ENCODE data around the gene CHST14.

The CHST14 gene

DNA sequence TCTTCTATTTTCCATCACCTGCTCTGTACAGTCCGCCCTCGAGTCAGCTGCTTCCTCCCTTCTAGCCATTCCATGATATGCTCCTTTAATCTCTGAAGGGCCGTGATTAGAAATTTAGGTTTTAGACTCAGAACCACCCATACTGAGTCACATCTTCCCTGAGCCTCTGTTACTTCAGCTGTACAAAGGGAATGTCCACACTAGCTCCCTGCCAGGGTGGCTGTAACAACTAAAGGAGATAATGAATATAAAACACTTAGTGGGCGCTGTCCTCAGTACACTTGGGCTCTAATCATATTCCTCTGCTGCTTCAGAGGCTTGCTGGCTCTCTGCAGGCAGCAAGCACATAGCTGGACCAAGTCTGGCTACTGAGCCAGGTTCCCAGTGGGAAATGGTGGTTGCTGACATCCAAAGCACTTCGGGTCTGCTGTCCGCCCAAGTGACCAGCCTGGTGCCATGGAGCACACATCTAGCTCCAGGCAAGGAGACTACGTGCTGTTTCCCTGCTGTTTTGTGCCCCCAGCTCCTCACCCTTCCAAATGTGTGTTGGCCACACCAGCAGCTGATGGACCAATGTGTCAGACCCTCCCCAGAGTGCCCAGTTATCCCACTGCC is 901 bp upstream of the CHST14 start:
- H3K4me3 ChIP-seq (ENCODE audit: low read depth, low read length) = no peak overlapping the region
- TF ChIP-seq, protein P1, sequence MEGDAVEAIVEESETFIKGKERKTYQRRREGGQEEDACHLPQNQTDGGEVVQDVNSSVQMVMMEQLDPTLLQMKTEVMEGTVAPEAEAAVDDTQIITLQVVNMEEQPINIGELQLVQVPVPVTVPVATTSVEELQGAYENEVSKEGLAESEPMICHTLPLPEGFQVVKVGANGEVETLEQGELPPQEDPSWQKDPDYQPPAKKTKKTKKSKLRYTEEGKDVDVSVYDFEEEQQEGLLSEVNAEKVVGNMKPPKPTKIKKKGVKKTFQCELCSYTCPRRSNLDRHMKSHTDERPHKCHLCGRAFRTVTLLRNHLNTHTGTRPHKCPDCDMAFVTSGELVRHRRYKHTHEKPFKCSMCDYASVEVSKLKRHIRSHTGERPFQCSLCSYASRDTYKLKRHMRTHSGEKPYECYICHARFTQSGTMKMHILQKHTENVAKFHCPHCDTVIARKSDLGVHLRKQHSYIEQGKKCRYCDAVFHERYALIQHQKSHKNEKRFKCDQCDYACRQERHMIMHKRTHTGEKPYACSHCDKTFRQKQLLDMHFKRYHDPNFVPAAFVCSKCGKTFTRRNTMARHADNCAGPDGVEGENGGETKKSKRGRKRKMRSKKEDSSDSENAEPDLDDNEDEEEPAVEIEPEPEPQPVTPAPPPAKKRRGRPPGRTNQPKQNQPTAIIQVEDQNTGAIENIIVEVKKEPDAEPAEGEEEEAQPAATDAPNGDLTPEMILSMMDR (IDR thresholded peaks at IDR 0.05; ENCODE audit: borderline replicate concordance, insufficient read depth, low read depth, low read length) = no peak

DNA sequence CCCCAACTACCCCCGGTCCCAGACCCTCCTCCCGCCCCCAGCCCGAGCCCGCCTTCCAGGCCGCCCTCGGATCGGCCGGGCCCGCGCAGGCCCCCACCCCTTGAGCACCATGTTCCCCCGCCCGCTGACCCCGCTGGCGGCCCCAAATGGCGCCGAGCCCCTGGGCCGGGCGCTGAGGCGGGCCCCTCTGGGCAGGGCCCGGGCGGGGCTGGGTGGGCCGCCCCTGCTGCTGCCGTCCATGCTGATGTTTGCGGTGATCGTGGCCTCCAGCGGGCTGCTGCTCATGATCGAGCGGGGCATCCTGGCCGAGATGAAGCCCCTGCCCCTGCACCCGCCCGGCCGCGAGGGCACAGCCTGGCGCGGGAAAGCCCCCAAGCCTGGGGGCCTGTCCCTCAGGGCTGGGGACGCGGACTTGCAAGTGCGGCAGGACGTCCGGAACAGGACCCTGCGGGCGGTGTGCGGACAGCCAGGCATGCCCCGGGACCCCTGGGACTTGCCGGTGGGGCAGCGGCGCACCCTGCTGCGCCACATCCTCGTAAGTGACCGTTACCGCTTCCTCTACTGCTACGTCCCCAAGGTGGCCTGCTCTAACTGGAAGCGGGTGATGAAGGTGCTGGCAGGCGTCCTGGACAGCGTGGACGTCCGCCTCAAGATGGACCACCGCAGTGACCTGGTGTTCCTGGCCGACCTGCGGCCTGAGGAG is 472 bp downstream of the CHST14 start:
- TF ChIP-seq, protein P1 (IDR thresholded peaks at IDR 0.05; ENCODE audit: borderline replicate concordance, insufficient read depth, low read depth, low read length) = no peak
- peak overlapping the region; percentile 80 for H3K4me3 ChIP-seq (ENCODE audit: low read depth, low read length)

DNA sequence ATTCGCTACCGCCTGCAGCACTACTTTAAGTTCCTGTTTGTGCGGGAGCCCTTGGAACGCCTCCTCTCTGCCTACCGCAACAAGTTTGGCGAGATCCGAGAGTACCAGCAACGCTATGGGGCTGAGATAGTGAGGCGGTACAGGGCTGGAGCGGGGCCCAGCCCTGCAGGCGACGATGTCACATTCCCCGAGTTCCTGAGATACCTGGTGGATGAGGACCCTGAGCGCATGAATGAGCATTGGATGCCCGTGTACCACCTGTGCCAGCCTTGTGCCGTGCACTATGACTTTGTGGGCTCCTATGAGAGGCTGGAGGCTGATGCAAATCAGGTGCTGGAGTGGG is 995 bp downstream of the CHST14 start:
- peak overlapping the region; percentile 80 for H3K4me3 ChIP-seq (ENCODE audit: low read depth, low read length)
- TF ChIP-seq, protein P1 (IDR thresholded peaks at IDR 0.05; ENCODE audit: borderline replicate concordance, insufficient read depth, low read depth, low read length) = no peak

DNA sequence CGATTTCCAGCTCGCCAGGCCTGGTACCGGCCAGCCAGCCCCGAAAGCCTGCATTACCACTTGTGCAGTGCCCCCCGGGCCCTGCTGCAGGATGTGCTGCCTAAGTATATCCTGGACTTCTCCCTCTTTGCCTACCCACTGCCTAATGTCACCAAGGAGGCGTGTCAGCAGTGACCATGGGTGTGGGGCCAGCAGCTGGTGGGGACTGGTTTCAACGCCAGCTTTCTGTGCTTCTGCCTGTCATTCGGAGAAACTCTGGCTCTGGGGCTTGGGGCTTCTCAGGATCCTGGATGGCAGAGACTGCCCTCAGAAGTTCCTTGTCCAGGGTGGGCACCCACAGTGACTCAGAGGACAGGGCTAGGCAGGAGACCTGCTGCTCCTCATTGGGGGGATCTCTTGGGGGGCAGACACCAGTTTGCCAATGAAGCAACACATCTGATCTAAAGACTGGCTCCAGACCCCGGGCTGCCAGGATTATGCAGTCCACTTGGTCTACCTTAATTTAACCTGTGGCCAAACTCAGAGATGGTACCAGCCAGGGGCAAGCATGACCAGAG is 1.5 kb downstream of the CHST14 start:
- peak overlapping the region; percentile 80 for H3K4me3 ChIP-seq (ENCODE audit: low read depth, low read length)
- TF ChIP-seq, protein P1 (IDR thresholded peaks at IDR 0.05; ENCODE audit: borderline replicate concordance, insufficient read depth, low read depth, low read length) = no peak

DNA sequence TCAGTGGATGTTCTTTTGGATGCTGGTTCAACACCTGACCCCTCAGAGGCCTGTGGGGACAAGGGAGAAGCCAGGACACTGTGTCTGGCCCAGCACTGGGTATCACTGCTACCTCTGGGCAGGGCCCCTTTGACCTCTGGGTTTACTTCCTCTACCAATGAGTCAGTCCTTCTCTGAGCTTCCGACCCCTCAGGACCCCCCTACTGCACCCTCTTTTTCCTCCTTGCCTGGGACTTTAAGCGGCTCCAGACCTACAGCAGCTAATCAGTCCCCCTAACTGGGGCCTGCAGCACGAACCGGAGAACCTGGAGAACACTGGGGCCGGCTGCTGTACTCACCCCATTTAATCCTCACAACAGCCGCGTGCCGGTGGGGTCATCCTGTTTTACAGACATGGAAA is 3.8 kb downstream of the CHST14 start:
- TF ChIP-seq, protein P1 (IDR thresholded peaks at IDR 0.05; ENCODE audit: borderline replicate concordance, insufficient read depth, low read depth, low read length) = no peak
- H3K4me3 ChIP-seq (ENCODE audit: low read depth, low read length) = no peak overlapping the region

DNA sequence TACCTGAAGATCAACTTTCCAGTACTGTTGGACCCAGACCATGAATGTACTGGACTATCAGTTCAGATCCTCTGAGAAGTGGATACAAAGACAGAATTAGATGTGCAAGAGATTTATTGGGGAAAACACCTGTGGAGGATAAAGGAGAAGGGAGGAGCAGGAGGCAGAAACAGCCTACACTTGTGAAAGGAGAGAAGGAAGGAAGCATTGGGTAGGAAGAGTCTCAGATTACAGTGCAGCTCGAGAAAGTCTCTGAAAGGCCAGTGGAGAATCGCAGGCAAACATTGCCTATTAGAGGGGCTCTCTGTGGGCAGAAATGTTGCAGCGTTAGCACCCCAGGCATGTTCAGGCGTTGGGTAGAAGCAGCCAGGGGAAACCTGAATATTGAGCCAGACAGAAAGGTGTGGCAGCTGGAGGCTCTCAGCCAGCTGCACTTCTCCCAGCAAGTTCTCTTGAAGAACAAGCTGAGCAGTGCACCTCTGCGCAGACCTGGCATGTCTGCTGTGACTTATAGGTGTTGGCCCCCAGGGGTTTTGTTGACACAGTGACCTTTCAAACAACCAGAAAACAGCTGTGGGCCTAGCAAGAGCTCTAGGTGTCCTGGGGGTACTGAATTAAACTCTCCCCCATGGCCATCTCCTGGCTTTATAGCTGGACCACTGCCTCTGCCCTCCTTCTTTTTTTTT is 7.0 kb downstream of the CHST14 start:
- no peak overlapping the region for H3K4me3 ChIP-seq (ENCODE audit: low read depth, low read length)
- TF ChIP-seq, protein P1 (IDR thresholded peaks at IDR 0.05; ENCODE audit: borderline replicate concordance, insufficient read depth, low read depth, low read length) = no peak

Measured in GM12875 (cell line).